ENCODE measurements around the gene LPP.

Gene LPP

GRCh38 chr3:188272481-188273372, 118.8 kb downstream of the LPP start:
- DNase-seq (ENCODE audit: low read depth): peak; percentile 96

DNA sequence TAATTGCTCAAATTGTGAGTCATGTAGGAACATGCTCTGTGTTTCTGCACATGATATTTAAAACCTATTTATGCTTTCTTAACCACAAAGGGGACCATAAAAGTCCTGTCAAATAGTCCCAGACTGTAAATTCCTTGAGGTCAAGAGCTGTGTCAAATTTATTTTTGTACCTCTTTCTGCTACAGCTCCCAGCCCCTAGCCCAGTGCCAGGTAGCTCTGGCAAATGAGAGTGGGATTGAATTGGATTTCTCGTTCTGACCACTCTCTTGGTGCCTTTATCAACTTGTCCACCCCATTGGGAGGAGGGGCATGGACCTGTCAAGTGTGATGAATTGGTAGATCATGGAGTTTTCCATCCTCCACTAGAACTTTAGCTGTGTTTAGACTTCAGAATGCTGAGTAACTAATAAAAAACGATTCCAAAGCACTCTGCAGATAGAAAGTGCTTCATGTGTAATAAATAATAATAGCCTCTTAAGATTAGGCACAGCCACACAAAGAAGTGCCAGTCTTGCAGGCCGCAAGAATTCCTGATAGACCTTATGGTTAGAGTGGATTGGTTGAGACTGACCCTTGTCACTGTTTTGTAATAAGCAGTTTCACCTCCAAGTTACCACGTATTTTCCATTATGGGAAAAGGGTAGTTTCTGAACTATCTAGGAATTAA, 120.4 kb downstream of the LPP start:
- DNase-seq (ENCODE audit: low read depth): no peak

DNA sequence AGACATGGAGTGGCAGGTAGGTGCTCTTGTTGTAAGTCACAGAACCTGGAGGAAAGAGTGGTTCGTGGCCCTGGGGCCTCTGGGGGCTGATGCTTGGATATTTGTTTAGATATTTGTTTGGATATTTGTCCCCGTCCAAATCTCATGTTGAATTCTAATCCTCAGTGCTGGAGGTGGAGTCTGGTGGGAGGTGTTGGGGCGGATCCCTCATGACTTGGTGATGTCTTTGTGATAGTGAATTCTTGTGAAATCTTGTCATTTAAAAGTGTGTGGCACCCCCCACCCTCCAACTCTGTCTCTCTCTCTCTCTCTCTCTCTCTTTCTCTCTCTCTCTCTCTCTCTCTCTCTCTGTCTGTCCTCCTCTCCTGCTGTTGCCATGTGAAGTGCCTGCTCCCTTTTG, 122.4 kb downstream of the LPP start:
- DNase-seq (ENCODE audit: low read depth): no peak

DNA sequence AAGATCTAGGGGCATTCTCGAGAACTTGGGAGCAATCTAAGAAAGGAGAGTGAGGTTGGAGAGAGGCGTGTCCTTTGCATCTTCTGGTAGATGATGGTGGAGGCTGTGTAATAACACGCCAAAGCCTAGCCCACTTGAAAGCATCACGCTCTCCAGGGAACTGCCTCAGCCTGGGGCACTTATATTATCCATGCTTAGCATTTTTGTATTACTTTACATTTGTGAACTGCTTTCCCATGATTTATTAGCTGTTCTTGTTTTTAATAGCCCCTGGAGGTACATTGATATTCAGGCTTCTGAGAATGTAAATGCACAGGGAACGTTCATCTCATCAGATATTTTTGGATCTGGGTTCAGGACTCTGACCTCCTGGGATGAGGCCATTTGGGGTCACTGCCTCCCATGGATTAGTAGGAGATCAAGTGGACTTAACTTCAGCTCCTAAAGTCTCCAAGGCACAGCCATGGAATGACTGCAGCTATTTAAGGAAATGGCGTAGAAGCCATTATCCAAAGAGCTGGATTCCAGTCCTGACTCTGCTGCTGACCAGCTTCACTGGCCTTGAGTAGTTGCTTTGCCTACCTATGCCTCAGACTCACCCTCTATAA, 124.9 kb downstream of the LPP start:
- no peak for DNase-seq (ENCODE audit: low read depth)

GRCh38 chr3:188279502-188280335, 125.8 kb downstream of the LPP start:
- DNase-seq (ENCODE audit: low read depth): no peak

DNA sequence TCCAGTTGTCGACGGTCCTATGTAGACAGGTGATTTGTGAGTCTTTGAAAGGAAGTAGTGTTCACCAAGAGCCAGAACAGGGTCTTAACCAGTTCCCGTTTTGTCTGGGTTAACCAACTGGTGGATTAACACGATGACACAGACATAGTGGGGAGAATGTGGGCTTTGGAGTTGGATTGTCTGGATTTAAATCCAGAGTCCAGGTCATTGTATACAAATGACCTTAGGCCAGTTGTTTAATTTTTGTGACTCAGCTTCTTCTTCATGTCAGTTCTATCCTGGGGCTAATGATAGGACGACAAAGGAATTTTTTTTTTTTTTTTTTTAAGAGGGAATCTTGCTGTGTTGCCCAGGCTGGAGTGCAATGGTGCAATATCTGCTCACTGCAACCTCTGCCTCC, 126.7 kb downstream of the LPP start:
- DNase-seq (ENCODE audit: low read depth): no peak

GRCh38 chr3:188282871-188283270, 128.9 kb downstream of the LPP start:
- no peak for DNase-seq (ENCODE audit: low read depth)

- DNase-seq (ENCODE audit: low read depth): no peak
These were observed 129.4 kb downstream of the LPP start for GRCh38 chr3:188283347-188283746.

- DNase-seq (ENCODE audit: low read depth): no peak
These were observed 130.7 kb downstream of the LPP start for GRCh38 chr3:188284455-188285212.

- DNase-seq (ENCODE audit: low read depth): peak; percentile 98
These were observed 132.1 kb downstream of the LPP start for GRCh38 chr3:188286087-188286513.

DNA sequence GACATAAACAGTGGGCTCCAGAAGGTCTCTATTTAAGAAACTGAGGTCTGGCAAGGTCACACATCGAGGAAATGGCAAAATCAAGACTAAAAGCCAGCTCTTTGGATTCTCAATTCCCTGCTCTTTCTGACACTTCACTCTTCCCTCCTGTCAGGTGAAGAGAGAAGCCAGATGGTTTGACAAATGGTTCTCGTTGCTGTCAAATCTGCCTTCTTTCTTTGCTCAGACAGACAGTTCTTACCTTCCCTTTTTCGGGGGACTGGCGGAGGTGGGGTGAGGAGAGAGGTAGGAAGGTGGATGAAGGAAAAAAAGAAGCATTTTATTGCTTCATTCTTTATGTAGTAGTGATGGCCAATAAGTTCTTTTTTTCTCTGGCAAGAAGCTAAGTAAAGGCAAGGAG, 133.4 kb downstream of the LPP start:
- no peak for DNase-seq (ENCODE audit: low read depth)

DNA sequence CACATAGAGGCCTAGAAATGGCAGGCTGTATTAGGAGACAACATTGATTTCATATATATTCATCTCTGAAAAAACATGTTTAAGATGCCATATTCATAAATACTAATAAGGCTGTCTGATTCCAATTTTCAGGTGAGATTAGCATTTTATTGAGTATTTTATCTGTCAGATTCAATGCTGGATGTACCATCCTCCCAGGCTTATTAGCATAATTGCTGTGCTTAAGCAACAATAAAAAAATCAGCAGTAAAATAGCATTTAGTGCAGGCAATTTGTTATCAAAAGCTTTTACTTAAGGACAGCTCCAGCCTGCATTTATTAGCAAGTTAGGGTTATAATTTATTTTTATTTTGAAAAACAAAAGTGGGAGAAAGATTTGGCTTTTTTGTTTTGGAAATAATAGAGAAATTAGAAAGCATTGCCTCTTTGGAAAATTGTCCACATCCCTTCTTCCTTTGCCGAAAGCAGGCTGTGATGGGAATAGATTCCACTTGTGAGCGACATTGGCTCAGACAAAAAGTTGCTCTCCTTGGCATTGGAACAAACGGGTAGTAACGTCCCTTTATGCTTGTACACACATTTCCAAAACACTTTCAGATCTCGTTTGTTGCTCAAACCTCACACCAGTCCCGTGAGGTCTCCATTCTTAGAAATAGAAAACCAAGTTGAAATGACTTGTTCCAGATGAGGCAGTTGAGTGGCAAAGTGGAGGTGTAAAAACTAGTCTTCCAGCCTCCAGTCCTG, 134.0 kb downstream of the LPP start:
- DNase-seq (ENCODE audit: low read depth): no peak

DNA sequence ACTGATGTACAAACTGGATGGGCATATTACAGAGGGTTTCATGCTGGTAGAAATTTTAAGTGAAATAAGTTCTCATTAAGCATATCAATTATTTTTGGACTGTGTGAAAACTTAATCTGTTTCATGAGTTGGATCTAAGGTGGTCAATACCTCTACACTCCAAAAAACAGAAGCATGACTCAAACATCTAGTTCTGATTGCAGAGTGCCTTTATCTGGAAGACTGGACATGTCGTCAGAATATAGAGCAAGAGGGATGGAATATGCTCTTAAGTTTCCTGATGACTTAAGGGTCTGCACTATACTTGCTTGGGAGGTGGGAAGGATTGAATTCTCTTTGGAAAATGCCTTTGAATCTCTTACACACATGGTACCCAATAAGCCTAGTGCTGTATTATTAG, 138.3 kb downstream of the LPP start:
- no peak for DNase-seq (ENCODE audit: low read depth)

DNA sequence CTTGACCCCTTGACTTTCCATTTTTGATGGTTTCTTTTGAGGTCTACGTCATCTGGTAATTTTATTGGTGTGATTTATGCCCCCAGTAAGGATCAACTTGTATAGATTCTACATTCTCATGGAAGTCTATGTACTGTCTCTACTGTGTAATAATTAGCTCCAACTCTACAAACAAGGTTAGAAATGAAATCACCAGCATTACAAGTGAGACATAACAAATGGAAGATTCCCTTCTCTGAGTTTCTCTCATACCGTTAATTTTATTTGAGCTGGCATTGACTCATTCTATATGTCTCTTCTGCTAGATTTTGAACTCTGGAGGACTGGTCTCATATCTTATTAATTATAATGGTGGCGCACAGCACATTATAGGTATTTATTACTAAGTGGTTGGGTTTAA, 138.9 kb downstream of the LPP start:
- no peak for DNase-seq (ENCODE audit: low read depth)

DNA sequence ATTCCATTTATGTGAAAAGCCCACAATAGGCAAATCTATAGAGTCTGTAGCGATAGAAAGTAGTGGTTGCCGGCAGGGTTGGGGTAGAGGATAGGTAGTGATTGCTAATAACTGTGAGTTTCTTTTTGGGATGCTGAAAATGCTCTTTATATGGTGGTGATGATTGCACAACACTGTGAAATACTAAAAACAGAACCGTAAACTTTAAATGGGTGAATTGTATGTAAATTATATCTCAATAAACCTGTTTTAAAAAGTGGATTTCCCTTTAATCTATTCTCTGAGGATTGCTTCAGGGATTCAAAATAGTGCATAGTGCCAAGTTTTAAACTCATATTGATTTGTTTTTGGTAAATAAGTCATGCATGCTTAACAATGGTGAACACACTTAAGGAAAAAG, 140.2 kb downstream of the LPP start:
- no peak for DNase-seq (ENCODE audit: low read depth)

GRCh38 chr3:188294823-188295487, 141.0 kb downstream of the LPP start:
- DNase-seq (ENCODE audit: low read depth): peak; percentile 84

- DNase-seq (ENCODE audit: low read depth): no peak
These were observed 141.9 kb downstream of the LPP start for GRCh38 chr3:188295876-188296275.

DNA sequence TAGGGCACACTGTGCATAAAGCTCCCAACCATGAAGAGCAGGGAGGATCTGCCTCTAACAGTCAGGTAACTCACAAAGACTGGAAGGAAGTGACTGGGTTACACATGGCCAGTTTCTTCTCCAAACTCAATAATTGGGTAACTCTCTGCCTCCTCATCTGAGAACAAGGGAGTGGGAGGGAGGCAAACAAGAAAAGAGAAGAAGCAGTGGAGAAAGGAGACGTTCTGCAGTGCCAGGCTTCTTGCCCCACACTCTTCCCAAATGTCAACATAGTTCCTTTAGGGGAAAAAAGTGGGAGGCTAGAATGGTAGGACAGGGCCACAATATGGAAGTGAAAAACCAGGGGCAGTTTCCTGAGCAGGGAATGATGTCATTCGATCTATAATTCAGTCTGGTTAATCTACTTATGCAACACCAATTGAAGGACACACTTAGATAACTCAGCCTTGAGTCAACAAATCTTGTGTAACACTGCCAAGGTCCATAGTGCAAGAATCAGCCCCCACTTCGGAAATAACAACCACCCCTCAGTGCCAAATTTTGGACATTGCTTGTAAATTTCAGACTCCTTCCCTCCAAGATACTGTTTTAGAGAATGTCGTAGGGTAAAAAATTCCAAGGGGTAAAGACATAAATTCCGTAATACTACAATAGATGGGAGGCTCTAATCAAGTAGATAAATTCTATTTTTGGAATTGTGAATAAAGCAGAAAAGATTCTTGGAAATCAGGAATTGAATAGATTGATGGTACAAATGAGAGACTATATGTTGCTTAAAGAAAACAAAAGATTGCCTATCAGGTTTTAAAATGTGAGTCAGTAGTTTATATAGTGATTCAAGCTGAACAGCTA, 143.0 kb downstream of the LPP start:
- DNase-seq (ENCODE audit: low read depth): peak; percentile 52

- DNase-seq (ENCODE audit: low read depth): no peak
These were observed 144.6 kb downstream of the LPP start for GRCh38 chr3:188298585-188298984.

Data from GM04504 (cell line).